GM18511 (cell line): ENCODE results near the gene MLH3.

ENCODE experiments used
- ATAC-seq: cut with Tn5 transposase; IDR thresholded peaks from one replicate; pipeline ENCODE4 v1.9.1; 2021; ENCODE audit warnings: mild to moderate bottlenecking, moderate library complexity; ENCODE audit not compliant: unreplicated experiment

Gene MLH3

GRCh38 chr14:74988131-74988530 is 63.1 kb downstream of the MLH3 start:
- no peak for ATAC-seq

GRCh38 chr14:74985806-74986205 is 65.5 kb downstream of the MLH3 start:
- ATAC-seq = no peak

GRCh38 chr14:74985028-74985310 is 66.3 kb downstream of the MLH3 start:
- no peak for ATAC-seq

GRCh38 chr14:74984236-74985027 is 66.8 kb downstream of the MLH3 start:
- no peak for ATAC-seq

GRCh38 chr14:74983343-74983742 is 67.9 kb downstream of the MLH3 start:
- no peak for ATAC-seq

GRCh38 chr14:74982661-74983060 is 68.6 kb downstream of the MLH3 start:
- ATAC-seq = no peak

- ATAC-seq = no peak
These were observed 69.4 kb downstream of the MLH3 start for GRCh38 chr14:74981833-74982232.

- ATAC-seq = no peak
These were observed 69.8 kb downstream of the MLH3 start for GRCh38 chr14:74981462-74981782.

GRCh38 chr14:74980731-74981461 is 70.4 kb downstream of the MLH3 start:
- no peak for ATAC-seq

GRCh38 chr14:74980398-74980730 is 70.9 kb downstream of the MLH3 start:
- no peak for ATAC-seq

GRCh38 chr14:74979442-74980397 is 71.5 kb downstream of the MLH3 start:
- no peak for ATAC-seq

- no peak for ATAC-seq
These were observed 72.2 kb downstream of the MLH3 start for GRCh38 chr14:74979029-74979428.

- no peak for ATAC-seq
These were observed 72.8 kb downstream of the MLH3 start for GRCh38 chr14:74978416-74978947.

GRCh38 chr14:74977901-74978385 is 73.3 kb downstream of the MLH3 start:
- ATAC-seq = no peak

- ATAC-seq = no peak
These were observed 73.9 kb downstream of the MLH3 start for GRCh38 chr14:74977164-74977900.

GRCh38 chr14:74976264-74977113 is 74.8 kb downstream of the MLH3 start:
- ATAC-seq = no peak

GRCh38 chr14:74975059-74975810 is 76.0 kb downstream of the MLH3 start:
- no peak for ATAC-seq

- ATAC-seq = no peak
These were observed 76.8 kb downstream of the MLH3 start for GRCh38 chr14:74974364-74975058.
